Amygdala (tissue), 56 donors: ENCODE measurements around the gene FAM98A.
A peak's percentile ranks its signal among the peaks of the same experiment; 100 is the strongest.

Experiments
- DNase-seq, 56 donors: peaks; one replicate each; lab custom pipeline; 2025; lab: John Stamatoyannopoulos, UW

Gene FAM98A

DNA sequence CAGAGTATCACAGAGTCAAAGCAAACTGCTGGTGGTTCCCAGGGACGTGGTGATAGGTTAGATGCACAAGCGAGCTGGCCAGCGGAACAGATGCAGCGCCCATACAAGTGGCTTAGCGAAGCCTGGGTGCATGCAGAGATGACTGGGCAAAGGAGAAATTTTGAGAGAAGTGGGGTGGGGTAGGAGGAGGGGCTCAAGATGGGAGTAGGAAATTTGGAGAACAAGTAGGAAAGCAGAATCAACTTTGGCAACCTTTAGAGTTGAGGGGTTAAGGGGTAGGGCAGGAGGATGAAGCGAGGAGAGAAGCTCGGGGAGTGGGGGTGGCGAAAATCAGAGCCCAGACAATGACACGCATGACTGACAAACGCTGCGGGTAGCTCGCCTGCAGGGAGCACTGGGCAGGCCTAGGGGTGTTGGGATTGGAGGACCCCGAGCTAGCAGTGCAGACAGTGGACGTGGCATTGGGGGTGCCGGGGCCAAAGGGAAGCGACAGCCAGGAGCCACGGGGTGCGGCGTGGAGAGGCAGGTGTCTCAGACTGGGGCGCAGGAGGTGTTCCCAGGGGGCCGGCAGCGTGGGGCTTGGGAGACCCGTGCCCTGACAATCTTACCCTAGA lies 431 bp downstream of the FAM98A start:
- DNase-seq = peak in 13 of 56 donors; percentile 9 to 80 (median 55)

DNA sequence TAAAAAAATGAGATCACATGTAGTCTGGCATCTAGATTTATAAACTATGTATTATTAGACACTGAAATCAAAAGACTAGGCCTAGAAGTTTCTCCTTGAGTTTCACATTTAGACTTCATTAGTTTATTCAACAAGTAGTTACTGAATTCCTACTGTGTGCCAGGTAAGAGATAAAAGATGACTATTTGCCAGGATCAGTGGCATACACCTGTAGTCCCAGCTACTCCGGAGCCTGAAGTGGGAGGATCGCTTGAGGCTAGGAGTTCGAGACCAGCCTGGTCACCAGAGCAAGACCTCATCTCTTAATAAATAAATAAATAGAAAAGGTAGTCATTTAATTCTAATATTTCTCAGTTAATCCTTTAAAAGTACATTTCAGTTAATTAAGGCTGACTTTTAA lies 2.1 kb downstream of the FAM98A start:
- no peak for DNase-seq

DNA sequence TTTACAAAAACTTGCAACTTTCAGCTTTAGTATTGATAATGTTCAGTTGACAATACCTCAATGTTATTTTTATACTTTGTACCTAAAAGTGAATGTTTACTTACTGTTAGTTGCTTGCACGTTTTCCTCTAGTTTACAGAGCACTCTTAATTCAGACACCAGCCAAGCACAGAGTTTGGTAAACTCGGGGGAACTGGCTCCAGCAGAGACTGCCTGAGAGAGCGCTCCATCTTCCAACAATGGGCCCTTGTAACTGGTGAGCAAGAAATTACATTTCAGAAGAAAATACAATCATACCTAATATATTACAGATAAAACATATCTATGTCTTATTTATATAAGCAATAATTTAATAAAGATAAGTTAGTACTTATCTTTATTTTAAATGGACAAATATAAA lies 3.7 kb downstream of the FAM98A start:
- peak in 2 of 56 donors; percentile 16 for DNase-seq

DNA sequence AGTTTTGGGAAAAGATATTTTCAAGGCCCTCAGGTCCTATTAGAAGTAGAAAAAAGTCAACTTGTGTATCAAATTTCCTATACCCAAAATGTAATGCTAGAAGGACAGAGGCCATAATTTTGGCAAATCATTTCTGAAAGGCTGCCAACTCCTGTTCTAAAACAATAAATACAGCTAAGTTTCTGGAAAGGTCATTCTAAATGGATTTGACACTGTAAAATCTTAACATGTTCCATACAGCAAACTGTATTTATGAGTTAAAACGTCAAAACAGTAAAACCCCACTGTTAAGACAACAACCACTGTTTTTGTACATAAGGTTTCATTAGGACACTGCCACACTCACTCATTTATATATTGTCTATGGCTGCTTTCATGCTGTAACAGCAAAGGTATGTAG lies 9.7 kb downstream of the FAM98A start:
- no peak for DNase-seq

DNA sequence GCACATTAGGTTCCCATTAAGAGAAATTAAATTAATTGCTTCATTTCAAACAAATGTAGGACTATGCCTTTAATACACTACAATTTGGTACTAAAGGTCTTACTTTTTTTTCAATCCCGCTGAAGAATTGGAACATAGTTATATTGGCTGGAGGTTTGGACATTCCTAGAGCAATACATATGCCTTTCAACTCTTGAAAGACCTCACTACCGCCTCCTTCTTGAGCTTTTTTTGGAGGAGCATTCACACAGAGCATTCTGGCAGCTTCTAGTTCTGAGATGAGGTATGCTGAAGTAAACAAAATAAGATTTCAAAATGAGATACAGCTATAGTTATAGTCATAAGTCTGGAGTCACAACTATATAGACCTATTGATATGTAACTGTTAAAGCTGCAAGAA lies 10.9 kb downstream of the FAM98A start:
- DNase-seq = no peak

DNA sequence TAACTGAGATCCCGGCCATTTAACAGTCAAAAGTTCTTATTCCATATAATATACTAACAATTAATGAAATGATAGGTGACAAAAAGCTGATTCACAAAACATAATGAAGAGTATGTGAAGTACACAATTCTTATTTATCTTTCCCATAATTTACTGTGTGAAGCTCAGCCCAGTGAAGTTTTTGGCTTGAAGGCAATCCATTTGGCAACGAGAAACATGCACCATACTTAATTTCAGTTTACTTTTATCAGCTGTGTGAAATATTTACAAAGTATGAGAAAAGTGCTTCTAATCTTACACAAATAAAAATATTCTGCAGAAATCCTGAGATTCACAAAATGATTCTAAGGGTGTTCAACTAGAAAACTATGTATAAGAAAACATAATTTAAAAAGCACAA lies 12.3 kb downstream of the FAM98A start:
- DNase-seq = no peak

DNA sequence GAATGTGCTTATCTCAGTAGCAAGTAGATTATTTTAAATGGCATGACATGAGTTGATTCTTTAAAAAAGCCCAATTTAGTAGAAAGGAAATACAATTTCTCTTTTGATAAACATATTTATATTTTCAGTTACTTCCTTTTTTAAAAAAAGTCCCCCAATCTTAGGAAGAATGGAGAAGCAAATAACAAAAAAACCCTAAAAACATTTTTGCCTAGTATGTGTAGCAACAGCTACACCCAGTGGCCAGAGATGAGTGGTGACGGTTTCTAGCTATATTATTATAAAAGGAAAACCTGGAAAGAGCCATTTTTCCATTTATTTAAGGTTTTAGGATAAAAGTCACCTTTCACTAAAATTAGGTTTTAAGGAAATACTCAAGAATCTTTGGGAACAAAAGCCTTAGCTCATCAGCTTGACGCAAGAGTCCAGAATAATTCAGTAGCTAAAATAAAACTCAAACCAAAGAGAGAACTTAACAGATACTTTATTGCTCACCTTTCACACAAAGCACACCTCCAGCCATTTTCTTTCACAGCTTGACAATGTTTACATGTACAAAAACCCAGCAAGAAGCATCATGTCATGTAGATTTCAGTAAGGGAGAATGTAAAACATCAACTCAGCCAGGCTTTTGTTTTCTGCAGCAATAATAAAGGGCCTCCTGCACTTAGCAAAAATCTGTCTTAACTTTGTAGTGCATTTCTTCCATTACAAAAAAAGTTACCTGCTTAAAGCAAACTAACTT lies 15.7 kb downstream of the FAM98A start:
- DNase-seq = peak in 11 of 56 donors; percentile 5 to 68 (median 17)

DNA sequence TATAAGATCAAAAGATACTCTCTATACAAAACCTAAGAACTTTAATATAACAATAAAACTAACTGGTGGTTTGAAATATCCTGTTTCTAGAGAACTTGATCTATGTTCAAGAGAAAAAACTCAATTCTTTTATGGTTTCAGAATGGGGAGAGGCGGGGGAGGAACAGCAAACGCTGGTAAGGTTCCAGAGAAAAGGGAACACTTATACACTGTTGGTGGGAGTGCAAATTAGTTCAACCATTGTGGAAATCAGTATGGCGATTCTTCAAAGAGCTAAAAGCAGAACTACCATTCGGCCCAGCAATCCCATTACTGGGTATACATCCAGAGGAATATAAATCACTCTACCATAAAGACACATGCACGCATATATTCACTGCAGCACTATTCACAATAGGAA lies 17.2 kb downstream of the FAM98A start:
- no peak for DNase-seq

DNA sequence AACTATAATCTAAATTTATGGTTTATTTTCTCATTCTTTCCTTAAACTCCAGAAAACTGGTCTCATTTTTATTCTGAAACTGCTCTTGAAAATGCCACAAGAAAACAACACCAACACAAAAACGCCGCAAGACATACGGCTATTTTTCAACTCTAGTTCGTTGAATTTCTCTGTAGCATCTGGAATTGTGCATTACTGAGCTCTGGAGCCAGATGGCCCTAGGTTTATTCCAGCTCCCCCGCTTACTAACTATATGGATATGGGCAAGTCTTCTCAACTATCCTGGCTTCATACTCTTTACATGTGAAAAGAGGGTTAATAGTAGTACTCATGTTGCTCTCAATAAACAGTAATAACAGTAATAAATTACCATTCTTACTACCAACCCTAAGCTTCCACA lies 19.9 kb downstream of the FAM98A start:
- DNase-seq = peak in 1 of 56 donors; percentile 21

DNA sequence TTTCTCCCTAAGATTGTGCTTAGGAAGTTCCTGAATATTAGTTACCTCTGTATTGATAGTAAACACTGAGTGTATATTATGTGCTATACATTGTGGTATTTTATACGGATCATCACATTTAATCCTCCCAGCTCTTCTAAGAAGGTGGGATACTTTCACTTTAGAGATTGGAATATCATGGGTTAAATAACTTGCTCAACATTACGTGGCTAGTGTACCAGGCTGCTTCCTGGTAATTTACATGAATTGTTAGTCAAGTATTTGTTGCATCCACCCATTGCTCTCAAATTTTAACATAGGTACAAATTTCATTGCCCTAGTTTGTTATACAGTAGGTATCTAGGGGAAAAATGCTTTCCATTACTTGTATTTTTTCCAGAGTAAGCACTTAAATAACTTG lies 21.4 kb downstream of the FAM98A start:
- DNase-seq = no peak

DNA sequence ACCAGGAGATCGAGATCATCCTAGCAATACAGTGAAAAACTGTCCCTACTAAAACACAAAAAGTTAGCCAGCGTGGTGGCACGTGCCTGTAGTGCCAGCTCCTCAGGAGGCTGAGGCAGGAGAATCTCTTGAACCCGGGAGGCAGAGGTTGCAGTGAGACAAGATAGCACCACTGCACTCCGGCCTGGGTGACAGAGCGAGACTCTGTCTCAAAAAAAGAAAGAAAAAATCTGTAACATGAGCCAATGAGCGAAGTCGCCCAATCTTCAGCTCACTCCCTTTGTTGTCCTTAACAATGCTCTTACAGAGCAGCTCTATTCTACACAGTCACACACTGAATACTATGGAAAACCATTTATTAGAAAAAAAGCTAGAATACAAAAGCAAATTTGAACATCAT lies 22.0 kb downstream of the FAM98A start:
- DNase-seq = peak in 16 of 56 donors; percentile 7 to 42 (median 28)

DNA sequence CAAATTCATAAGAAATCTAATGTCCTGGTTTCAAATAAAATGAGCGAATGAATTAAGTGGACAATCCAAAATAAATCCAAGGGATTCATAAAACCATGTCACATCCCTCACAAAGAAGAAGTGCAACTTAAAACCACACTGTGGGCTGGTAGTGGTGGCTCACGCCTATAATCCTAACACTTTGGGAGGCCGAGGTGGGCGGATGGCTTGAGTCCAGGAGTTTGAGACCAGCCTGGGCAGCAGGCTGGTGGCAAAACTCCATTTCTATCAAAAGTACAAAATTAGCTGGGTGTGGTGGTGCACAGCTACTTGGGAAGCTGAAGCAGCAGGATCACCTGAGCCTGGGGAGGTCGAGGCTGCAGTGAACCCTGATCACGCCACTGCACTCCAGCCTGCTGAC lies 25.4 kb downstream of the FAM98A start:
- DNase-seq = peak in 1 of 56 donors; percentile 7

DNA sequence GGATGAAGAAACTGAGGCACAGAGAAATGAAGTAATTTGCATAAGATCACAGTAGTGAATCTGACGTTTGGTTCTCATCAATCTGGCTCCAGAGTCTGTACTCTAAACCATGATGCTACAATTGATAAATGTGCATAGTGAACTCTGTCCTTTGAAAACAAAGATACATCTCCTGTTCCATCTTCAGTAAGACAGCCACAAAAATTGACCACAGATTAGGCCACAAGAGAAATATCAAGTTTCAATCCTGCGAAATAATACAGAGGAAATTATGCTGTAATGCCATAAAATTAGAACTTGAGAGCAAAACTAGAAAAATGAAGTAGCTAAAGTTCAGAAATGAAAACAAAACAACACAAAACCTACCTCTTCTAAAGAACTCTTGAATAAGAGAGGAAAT lies 28.4 kb downstream of the FAM98A start:
- DNase-seq = no peak

DNA sequence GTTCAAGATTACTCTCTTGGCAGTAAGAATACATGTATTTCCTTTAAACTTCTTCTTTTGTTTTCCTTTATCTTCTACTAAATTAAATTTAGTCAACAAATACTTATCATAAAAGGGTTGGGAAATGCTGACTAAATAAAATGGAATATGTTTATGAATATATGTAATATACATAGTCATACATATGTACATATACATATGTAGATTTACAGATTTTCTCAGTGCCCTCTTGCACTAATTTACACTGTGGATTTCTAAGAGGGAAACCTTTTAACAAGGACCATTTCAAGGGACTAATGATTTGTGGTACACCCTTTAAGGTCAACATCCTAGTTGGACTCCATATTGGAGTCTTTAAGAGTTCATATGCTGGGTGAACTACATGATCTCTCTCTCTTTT lies 37.2 kb downstream of the FAM98A start:
- no peak for DNase-seq

DNA sequence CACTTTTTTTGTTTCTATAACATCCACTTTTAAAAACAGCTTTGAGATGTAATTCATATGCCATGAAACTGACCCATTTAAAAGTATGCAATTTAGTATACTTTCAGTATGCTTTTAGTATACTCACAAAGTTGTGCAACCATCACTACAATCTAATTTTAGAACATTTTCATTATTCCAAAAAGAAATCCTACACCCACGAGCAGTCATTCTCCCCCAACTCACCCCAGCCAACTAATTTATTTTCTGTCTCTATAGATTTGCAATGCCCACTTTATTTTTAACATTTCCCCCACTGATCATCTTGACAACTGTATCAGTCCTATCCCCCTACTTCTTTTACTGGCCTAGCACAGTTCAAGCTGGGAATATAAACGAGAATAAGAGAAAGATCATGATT lies 39.1 kb downstream of the FAM98A start:
- no peak for DNase-seq

DNA sequence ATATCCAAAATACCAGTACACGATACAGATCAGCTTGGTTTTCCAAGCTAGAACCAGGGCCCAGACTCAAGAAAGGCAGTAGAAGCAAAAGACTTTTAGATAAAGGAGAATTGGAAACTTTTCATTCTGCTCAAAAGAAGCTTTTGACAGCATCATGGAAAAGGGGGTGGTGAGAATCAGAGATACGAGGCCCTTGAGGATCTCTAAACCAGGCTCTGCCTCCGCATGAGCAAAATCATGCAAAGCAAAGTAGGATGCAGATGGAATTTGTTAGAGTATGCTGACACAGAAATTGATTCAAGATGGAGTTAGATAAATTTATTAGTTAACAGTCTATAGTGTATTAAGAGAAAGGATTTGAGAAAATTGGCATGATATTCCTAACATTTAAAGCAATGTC lies 39.8 kb downstream of the FAM98A start:
- DNase-seq = no peak

DNA sequence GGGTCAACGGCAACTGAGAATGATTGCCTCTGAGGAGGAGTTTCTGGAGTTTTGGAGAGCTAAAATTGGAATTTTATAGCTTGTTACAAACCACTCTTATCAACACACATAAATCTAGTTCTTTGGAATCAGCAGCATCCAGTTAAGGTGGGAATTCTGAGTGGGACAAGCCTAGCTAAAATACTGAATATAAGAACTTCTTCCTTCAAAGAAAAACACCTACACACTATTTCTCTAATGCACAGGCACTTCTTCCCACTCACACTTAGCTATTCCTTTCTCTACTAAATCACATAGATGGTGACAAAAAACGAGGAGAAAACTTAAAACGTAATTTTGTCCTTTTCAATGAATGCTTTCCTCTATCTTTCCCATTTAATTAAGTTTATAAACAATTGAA lies 43.4 kb downstream of the FAM98A start:
- no peak for DNase-seq

DNA sequence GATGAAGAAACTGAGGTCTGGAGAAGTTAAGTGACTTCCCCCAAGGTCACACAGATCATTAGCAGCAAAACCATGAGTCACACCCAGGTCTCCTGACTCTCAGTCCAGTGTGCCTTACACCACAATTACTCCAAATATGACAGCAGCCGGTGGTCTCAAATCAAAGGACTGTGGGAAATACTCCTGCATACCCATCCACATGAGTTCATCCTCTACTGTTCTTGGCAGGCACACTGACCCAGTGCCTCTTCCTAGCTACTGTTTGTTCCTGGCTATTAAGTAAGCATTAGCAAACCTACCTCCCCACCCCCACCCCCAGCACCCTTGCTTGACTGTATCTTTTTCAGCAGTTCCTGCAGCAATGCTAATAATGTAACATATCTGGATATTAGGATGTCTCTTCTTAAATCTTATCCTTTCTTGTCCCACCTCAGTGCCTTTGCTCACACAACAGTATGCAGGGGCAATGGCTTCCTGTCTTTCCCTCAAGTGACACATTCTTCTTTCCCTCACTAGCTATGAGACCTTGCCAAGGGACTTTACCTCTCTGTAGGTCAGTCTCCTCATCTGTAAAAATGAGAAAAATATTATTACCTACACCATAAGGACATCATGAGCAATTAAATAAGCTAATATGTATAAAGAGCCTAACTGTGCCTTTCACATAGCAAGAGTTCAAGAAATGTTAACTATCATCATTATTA lies 46.2 kb downstream of the FAM98A start:
- DNase-seq = no peak

DNA sequence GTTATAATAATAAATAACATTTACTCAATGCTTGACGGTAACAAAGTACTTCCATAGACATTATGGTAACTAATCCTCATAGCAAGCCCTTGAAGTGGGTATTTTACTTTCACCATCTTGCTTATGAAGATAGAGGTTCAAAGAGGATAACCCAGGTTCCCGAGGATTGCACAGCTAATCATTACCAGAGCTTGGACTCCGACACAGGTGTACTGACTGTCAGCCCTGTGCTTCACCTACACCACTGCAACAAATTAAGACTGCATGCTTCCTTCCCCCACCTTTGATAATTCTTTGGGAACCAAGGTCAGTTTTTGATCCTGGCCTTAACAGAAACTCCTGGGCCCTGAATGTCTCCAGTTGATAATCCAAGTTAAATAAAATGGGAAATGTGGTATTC lies 48.9 kb downstream of the FAM98A start:
- no peak for DNase-seq

DNA sequence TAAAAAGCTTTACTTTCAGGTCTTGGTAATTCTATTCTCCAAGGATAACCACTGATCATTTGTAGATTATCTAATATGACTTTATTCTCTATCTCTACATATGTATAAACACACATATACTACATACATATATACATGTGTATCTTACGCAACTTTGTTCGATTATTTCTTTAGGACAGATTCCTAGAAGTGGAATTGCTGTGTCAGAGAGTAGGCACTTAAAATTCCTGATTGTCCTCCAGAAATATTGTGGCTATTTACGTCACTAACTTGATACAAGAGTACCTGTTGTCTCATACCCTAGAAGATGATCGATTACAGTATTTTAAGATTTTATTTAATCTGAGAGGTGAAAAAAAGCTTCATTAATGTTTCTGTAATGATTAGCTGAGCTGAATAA lies 57.9 kb downstream of the FAM98A start:
- no peak for DNase-seq

DNA sequence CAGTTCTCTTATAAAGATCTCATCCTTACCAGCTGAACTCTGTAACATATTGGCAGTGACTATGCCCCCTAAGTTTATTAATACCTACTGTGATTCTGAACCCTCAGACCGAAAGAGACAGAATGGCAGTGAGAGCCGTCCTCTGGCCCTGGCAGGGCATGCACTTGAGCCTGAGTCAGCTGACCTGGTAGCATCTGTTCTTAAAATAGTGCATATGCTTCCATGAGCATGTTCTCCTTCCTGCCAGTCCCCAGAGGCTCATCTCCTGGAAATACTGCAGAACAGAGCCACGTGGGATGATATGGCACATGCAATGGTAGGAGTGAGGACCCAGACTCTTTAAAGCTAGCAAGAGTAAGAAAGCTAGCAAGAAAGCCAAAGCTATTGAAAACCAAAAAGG lies 63.7 kb downstream of the FAM98A start:
- DNase-seq = no peak
